GM23248 (cell line): ENCODE results near the gene KIF1A.

Experiments used
- EZH2 ChIP-seq: fragments of 200-600 bp; sonication (generic); IDR thresholded peaks from 2 replicates; pipeline ENCODE4 v1.6.1; 2018; ENCODE audit warnings: antibody characterized with exemption, mild to moderate bottlenecking; ENCODE audit not compliant: insufficient read depth, poor library complexity, severe bottlenecking
- EZH2phosphoT487 ChIP-seq: fragments of 200-600 bp; sonication (generic); IDR thresholded peaks from 2 replicates; pipeline ENCODE4 v1.6.1; 2018; ENCODE audit warnings: antibody characterized with exemption, moderate library complexity, mild to moderate bottlenecking, low read depth; ENCODE audit not compliant: insufficient read depth

- TF ChIP-seq EZH2: no peak
- no peak for TF ChIP-seq EZH2phosphoT487
Observed at GRCh38 chr2:240780023-240780700, 39.9 kb downstream of the KIF1A start.
